HG02970 (cell line): ENCODE data around the gene INSC.

Source experiments
- ATAC-seq: cut with Tn5 transposase; IDR thresholded peaks from one replicate; pipeline ENCODE4 v1.9.1; 2021; ENCODE audit warnings: mild to moderate bottlenecking, moderate library complexity, moderate number of reproducible peaks; ENCODE audit not compliant: unreplicated experiment, low FRiP score

The INSC gene

GRCh38 chr11:15144347-15144746, 29.6 kb downstream of the INSC start:
- no peak for ATAC-seq

GRCh38 chr11:15145151-15145550, 30.4 kb downstream of the INSC start:
- no peak for ATAC-seq

GRCh38 chr11:15145615-15146014, 30.9 kb downstream of the INSC start:
- ATAC-seq: no peak

GRCh38 chr11:15146271-15147003, 31.7 kb downstream of the INSC start:
- no peak for ATAC-seq

DNA sequence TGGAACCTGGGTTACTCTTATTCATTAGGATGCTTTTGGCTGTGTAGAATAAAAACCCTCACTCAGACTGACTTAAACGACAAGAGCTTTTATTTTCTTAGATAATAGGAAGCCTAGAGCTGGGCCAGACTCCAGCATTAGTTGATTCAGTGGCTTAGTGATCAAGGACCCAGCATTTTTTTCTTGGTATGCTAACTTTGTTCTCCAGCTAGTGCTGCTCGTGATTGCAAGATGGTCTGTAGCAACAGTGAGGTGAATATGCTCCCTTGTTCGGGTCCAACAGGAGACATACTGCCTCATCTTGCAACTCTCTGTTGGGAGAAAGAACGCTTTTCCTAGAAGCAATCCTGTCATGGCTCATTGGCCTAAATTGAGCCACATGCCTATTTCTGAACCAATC, 33.4 kb downstream of the INSC start:
- no peak for ATAC-seq

GRCh38 chr11:15149050-15149449, 34.3 kb downstream of the INSC start:
- no peak for ATAC-seq

DNA sequence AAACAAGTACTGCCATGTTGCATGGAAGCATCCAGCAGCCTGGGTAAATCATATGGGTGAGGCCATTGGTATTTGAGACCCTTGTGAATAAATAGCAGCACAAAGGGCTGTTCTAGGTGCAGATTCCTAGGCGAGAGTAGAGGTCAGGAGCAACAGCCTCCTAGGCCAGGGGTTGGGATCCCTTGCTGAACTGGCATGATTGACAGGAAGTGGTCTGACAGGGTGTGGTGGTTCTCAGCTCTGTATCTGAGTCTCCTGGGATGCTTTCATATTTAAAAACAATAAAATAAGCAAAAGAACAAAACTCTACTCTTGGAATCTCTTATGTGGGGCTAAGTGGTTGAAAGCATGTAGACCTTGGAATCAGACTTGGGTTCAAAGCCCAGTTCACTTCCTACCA, 35.8 kb downstream of the INSC start:
- no peak for ATAC-seq

DNA sequence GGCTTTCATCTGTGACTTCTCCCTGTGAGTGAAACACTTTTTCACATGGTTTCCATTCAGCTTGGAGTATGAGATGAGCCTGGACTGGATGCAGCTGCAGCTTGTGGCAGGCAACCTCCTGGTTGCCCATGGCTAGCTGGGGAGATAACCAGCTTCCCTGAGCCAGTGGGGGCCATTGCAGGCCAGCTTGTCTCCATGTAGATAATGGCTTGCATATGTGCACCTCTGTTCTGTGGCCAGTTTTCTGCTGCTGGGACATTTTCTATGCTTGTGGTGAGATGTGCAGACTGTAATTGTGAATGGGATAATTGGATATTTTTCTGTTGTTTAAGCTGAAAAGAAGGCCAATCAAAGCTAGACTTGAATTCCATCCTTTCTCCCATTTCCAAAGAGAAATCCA, 38.5 kb downstream of the INSC start:
- ATAC-seq: no peak

DNA sequence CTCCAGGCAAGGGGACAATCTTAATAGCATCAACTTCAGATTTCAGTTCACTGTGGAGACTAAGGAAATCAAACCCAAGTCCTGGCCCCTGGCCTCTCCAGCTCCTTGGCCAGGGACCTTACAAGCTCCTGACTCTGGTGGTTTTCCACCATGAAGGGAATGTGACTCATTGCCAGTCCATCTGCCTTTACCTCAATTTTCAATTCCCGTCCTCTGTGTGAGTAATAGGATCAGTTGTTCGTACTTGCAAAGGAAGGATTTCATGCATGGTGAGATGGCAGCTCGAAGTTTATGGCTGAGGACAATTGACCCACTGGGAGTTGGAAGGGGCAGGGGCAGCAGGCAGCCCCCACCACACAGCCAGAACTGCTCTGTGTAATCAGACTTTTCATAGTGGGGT, 42.5 kb downstream of the INSC start:
- ATAC-seq: no peak

DNA sequence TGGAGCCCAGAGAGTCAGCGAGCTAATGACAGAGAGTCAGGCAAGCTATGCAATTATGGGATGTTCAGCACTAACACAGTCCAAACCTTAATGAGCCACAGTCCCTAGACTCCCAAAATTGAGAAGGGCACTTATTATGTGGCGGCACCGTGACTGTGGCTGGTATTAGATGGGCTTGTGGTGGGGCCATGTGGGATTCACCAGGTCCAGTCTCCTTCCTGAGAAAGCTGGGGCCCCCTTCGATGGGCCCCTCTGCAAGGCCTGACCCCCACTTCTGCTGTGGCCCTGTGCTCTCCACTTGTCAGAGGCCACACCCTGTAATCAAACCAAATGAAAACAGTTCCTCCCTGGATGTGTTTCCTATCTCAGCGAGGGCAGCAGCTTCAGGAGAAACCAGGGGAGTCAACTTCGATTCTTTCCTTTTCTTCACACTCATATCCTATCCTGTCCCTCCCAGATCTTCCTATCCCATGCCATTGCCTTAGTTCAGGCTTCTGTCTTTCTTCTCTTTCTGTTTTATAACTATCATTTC, 42.9 kb downstream of the INSC start:
- no peak for ATAC-seq

GRCh38 chr11:15158351-15159015, 43.8 kb downstream of the INSC start:
- ATAC-seq: no peak

- ATAC-seq: no peak
These were observed 44.4 kb downstream of the INSC start for GRCh38 chr11:15159085-15159484.

DNA sequence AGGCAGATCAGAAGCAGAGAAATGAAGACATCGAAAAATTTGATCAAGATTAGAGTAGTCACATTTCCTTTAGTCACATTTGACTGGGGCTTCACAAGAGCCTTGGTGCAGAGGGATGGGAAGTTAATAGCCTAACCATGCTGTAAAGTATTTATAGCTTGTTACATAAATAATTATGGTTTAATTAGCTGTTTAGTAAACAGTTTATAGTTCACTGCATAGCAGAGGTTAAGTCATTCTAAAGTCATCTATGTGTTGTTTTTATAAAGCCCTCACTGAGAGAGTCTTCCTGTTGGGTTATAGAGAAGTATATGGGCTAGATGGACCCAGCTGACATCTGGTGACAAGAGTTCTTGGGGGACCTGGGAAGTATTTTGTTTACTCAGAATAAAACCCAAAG, 47.1 kb downstream of the INSC start:
- no peak for ATAC-seq

GRCh38 chr11:15163136-15163535, 48.4 kb downstream of the INSC start:
- no peak for ATAC-seq

DNA sequence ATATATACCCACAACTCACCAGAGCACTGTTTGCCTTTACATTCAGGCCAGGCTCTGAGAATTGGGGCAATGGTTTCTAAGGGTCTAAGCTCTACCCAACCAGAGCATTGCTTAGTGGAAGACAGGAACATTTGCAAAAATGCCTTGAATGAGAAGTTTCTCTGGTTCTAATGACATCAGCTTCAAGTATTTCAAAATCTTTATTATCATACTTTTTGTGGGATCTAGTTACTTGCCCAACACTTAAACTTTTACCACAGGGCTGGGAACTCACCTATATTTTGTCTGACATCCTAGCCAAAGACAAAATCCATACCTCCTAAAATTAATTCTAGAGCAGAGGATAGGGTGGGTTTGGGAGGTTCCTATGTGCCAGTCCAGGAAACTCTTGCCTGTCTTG, 51.5 kb downstream of the INSC start:
- no peak for ATAC-seq

DNA sequence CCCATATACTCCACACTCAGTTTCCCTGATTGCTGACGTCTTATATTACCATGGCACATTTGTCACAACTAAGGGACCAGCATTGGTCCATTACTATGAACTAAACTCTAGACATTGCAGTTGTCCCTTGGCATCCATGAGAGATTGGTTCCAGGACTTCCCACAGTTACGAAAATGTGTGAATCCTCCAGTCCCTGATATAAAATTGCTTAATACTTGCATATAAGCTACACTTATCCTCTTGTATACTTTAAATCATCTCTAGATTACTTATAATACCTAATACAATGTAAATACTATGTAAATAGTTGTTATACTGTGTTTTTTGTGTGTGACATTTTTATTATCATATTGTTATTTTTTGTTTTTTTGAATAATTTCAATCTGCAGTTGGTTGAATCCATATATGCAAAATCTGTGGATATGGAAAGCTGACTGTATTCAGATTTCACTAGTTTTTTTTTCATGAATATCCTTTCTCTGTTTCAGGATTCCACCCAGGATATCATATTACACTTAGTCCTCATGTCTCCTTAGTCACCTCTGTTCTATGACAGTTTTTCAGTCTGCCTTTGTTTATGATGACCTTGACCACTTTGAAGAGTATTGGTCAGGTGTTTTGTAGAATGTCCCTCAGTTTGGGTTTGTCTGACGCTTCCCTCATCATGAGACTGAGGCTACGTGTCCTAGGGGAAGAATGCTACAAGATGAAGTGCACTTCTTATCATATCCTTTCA, 55.3 kb downstream of the INSC start:
- no peak for ATAC-seq

DNA sequence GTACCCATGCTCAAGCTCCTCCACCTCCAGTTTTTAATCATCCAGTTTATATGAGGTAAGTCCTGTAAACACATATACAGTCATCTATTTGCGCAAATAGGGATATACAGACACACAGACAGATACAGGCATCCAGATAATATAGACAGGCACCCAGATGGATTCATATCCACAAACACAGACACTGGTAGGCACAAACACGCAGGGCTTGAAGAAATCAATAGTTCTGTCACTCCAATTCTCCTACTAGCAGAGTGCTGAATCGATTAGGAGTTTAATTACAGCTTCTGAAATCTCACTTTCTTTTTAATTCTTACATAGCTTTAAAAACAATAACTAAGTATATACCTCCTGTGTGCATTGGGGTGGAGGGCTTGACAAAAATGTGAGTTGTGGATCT, 56.0 kb downstream of the INSC start:
- ATAC-seq: no peak

DNA sequence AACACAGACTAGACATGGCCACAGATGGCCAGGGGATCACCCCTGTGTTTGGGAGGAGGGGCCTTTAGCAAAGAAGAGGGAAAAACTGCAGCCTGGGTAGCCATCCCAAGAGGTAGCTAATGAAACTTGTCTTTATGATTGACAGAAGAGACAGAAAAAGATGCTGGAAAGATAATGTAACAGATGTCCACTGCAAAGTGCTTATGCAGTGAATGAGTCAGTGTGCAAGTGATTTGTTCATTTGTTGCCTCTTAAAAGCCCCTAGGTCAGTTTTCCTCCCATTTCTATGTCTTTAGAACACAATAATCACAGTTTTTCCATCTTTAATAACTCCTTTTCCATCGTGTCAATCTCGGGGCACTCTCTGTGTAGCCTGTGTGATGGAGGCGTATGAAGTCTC, 57.2 kb downstream of the INSC start:
- no peak for ATAC-seq

DNA sequence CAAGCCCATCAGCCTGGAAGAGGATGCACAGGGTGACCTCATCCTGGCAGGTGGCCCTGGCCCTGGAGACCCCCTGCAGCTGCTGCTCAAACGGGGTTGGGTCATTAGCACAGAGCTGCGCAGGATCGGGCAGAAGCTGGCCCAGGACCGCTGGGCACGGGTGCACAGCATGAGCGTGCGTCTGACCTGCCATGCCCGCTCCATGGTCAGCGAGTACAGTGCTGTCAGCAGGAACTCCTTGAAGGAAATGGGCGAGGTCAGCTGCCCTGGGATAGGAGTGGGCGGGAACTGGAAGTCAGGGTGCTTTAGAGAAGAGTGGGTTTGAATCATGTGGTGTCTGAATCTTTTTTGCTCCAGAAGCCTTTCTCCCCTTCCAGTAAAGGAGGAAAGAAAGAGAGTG, 61.1 kb downstream of the INSC start:
- no peak for ATAC-seq

- ATAC-seq: no peak
These were observed 62.0 kb downstream of the INSC start for GRCh38 chr11:15176646-15177163.

DNA sequence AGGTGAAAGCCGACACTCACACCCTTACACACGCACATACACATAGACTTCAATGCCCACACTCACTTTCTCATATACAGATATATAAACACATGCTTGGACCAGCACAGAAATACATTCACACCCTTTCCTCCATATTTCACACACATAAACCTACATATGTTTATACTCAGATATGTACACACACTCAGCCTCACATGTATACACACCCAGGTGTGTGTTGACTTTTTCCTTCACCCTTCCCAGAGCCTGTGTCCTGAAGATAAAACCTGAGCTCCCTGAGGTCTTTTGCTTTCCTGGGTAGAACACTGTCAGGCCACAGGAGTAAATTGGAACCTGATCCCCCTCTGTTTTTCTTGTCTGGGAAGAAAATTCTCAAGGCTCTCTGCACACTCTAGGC, 62.8 kb downstream of the INSC start:
- no peak for ATAC-seq
